GM23338 (cell line): ENCODE measurements around the gene RCOR1. TPM values are rescaled to one million over a fixed set of nuclear protein-coding genes. Genes with fewer than 3 reads are reported as not detected.

Experiments
- ATAC-seq: fragments of 200-7000 bp; cut with Tn5 transposase; 3 replicates; pipeline ENCODE4 v1.9.1; 2020
- DNase-seq: peaks from one replicate; pipeline ENCODE4 v3.0.0-alpha.2; 2015; ENCODE audit warnings: low spot score
- H2AFZ ChIP-seq: fragments of 200-600 bp; sonication (generic); 2 replicates; pipeline ENCODE4 v1.8.0; 2016; ENCODE audit warnings: antibody characterized with exemption, mild to moderate bottlenecking, moderate library complexity
- H3F3A ChIP-seq: fragments of 200-600 bp; sonication (generic); replicated peaks from 2 replicates; pipeline ENCODE4 v1.8.0; 2017; ENCODE audit warnings: antibody characterized with exemption, mixed run types, low read depth
- H3K27ac ChIP-seq: fragments of 200-600 bp; sonication (generic); 2 replicates; pipeline ENCODE4 v1.6.1; 2016; ENCODE audit warnings: low read depth
- H3K27me3 ChIP-seq: fragments of 200-600 bp; sonication (generic); 2 replicates; pipeline ENCODE4 v1.8.0; 2016; ENCODE audit warnings: mild to moderate bottlenecking, mixed run types, moderate library complexity; ENCODE audit not compliant: insufficient read depth
- H3K36me3 ChIP-seq: fragments of 200-600 bp; sonication (generic); 2 replicates; pipeline ENCODE4 v1.8.0; 2016; ENCODE audit warnings: mild to moderate bottlenecking; ENCODE audit not compliant: insufficient read depth
- H3K4me1 ChIP-seq: fragments of 200-600 bp; sonication (generic); 2 replicates; pipeline ENCODE4 v1.8.0; 2016; ENCODE audit warnings: mild to moderate bottlenecking, moderate library complexity; ENCODE audit not compliant: insufficient read depth
- H3K4me2 ChIP-seq: fragments of 200-600 bp; sonication (generic); 2 replicates; pipeline ENCODE4 v1.7.1; 2017; ENCODE audit warnings: mixed run types
- H3K4me3 ChIP-seq: fragments of 200-600 bp; sonication (generic); 2 replicates; pipeline ENCODE4 v1.6.1; 2016; ENCODE audit warnings: mixed run types
- H3K79me2 ChIP-seq: fragments of 200-600 bp; sonication (generic); replicated peaks from 2 replicates; pipeline ENCODE4 v1.8.0; 2017; ENCODE audit warnings: mild to moderate bottlenecking; ENCODE audit not compliant: insufficient read depth
- H3K9me2 ChIP-seq: fragments of 200-600 bp; sonication (generic); 2 replicates; pipeline ENCODE4 v1.8.0; 2017; ENCODE audit not compliant: insufficient read depth
- H4K20me1 ChIP-seq: fragments of 200-600 bp; sonication (generic); replicated peaks from 2 replicates; pipeline ENCODE4 v1.8.0; 2017; ENCODE audit warnings: mild to moderate bottlenecking; ENCODE audit not compliant: insufficient read depth
- H3K27ac Mint-ChIP-seq: 2 replicates; pipeline ENCODE4 v1.8.0; 2020; ENCODE audit warnings: inconsistent platforms, mild to moderate bottlenecking, moderate library complexity, mixed read lengths
- H3K27me3 Mint-ChIP-seq: 3 replicates; pipeline ENCODE4 v1.8.0; 2022; ENCODE audit warnings: low read depth, mild to moderate bottlenecking, moderate library complexity, mixed read lengths, inconsistent platforms; ENCODE audit not compliant: insufficient read depth, poor library complexity
- H3K36me3 Mint-ChIP-seq: 3 replicates; pipeline ENCODE4 v1.8.0; 2021; ENCODE audit warnings: low read depth, mild to moderate bottlenecking, inconsistent platforms, moderate library complexity, mixed read lengths
- H3K4me1 Mint-ChIP-seq: 3 replicates; pipeline ENCODE4 v1.8.0; 2020; ENCODE audit warnings: mild to moderate bottlenecking, inconsistent platforms, mixed read lengths
- H3K4me3 Mint-ChIP-seq: 3 replicates; pipeline ENCODE4 v1.8.0; 2021; ENCODE audit warnings: moderate library complexity, mild to moderate bottlenecking, inconsistent platforms, mixed read lengths
- H3K9me3 Mint-ChIP-seq: 3 replicates; pipeline ENCODE4 v1.8.0; 2020; ENCODE audit warnings: moderate library complexity, mild to moderate bottlenecking, inconsistent platforms, mixed read lengths
- CREB1 ChIP-seq: fragments of 250-450 bp; sonication (Bioruptor Pico); IDR thresholded peaks from 2 replicates; pipeline ENCODE4 v1.5.0; 2020; ENCODE audit warnings: low read depth, mild to moderate bottlenecking, moderate library complexity
- EZH2 ChIP-seq: fragments of 200-600 bp; sonication (generic); IDR thresholded peaks from one replicate; pipeline ENCODE4 v1.8.0; 2017; ENCODE audit warnings: antibody characterized with exemption, mild to moderate bottlenecking, low read depth; ENCODE audit not compliant: unreplicated experiment
- EZH2phosphoT487 ChIP-seq: fragments of 200-600 bp; sonication (generic); IDR thresholded peaks from one replicate; pipeline ENCODE4 v1.8.1; 2018; ENCODE audit warnings: antibody characterized with exemption; ENCODE audit not compliant: unreplicated experiment
- JUNB ChIP-seq: IDR thresholded peaks from one replicate; pipeline ENCODE4 v1.6.1; 2016; ENCODE audit warnings: antibody characterized with exemption; ENCODE audit not compliant: unreplicated experiment
- NANOG ChIP-seq: IDR thresholded peaks from 2 replicates; pipeline ENCODE4 v1.6.1; 2016; ENCODE audit warnings: antibody characterized with exemption, borderline replicate concordance
- POLR2AphosphoS5 ChIP-seq: IDR thresholded peaks from 2 replicates; pipeline ENCODE4 v1.6.1; 2016; ENCODE audit warnings: antibody characterized with exemption, low read depth
- REST ChIP-seq: IDR thresholded peaks from one replicate; pipeline ENCODE4 v1.6.1; 2018; ENCODE audit warnings: antibody characterized with exemption; ENCODE audit not compliant: unreplicated experiment
- STAT1 ChIP-seq: IDR thresholded peaks from one replicate; pipeline ENCODE4 v1.6.1; 2016; ENCODE audit warnings: antibody characterized with exemption; ENCODE audit not compliant: unreplicated experiment
- ZNF114 ChIP-seq: fragments of 250-450 bp; sonication (Bioruptor Pico); IDR thresholded peaks from 2 replicates; pipeline ENCODE4 v1.5.0; 2020; ENCODE audit warnings: mild to moderate bottlenecking, moderate library complexity
- ZNF331 ChIP-seq: fragments of 250-450 bp; sonication (Bioruptor Pico); IDR thresholded peaks from 2 replicates; pipeline ENCODE4 v1.5.0; 2020; ENCODE audit warnings: low read depth, mild to moderate bottlenecking, moderate library complexity
- ZNF462 ChIP-seq: fragments of 250-450 bp; sonication (Bioruptor Pico); IDR thresholded peaks from 2 replicates; pipeline ENCODE4 v1.5.0; 2020; ENCODE audit warnings: mild to moderate bottlenecking, moderate library complexity
- polyA plus RNA-seq: library from polyadenylated mRNA; unstranded; fragments of >200 nt; fragmentation: Nextera tagmentation; extraction: Ambion mirVana; gene quantifications from 2 replicates; pipeline ENCODE4 v1.2.1, GENCODE V29; 2016
- total RNA-seq: library from RNA; depleted of rRNA; stranded (reverse); fragments of >200 nt; shearing (Covaris generic); gene quantifications from 2 replicates; pipeline ENCODE4 v1.2.3, GENCODE V29; 2014
- TF ChIP-seq, protein P1 (sequence below), 2 experiments: fragments of 200-600 bp in 1 of 2; sonication (generic) in 1 of 2; conservative IDR thresholded peaks; 2 replicates each; pipeline versions ENCODE4 v1.5.1 to v1.6.1; 2016 to 2017; ENCODE audit warnings: antibody characterized with exemption in 2 of 2, low read depth in 2 of 2, mild to moderate bottlenecking in 2 of 2, moderate library complexity in 1 of 2
- TF ChIP-seq, protein P2 (sequence below): IDR thresholded peaks from 2 replicates; pipeline ENCODE4 v1.6.1; 2016; ENCODE audit warnings: antibody characterized with exemption

Gene RCOR1
- total and polyA plus RNA-seq, 2 experiments from 2014 or later = 7.6 to 26.1 TPM

GRCh38 chr14:102655137-102655536 lies 62.7 kb downstream of the RCOR1 start:
- Histone ChIP-seq H3K4me2 (peak overlapping the region; percentile 1; the same call in 1 of the 2 replicates), H3F3A (no peaks in the 10 kb centered on the region), H3K27ac (0 out of 2 replicates have a peak overlapping the region, but pooled peaks have one; percentile 21), H3K9me2 (no peaks in the 10 kb centered on the region), H3K4me1 (peaks cover 26% of the 10 kb centered on the region), H3K36me3 (no peaks in the 10 kb centered on the region), H3K4me3 (no peak overlapping the region), H3K27me3 (no peaks in the 10 kb centered on the region), H2AFZ (no peak overlapping the region), H4K20me1 (peaks cover 9% of the 10 kb centered on the region; the same call in 1 of the 2 replicates), H3K79me2 (peaks cover 98% of the 10 kb centered on the region)
- TF ChIP-seq ZNF462 (CRISPR knock-in tag) (no peak), STAT1 (no peak), NANOG (no peak), JUNB (no peak), REST (no peak), ZNF114 (CRISPR knock-in tag) (no peak), EZH2 (no peak), CREB1 (CRISPR knock-in tag) (no peak), ZNF331 (CRISPR knock-in tag) (no peak), EZH2phosphoT487 (no peak), POLR2AphosphoS5 (no peak)
- TF ChIP-seq, protein P1, sequence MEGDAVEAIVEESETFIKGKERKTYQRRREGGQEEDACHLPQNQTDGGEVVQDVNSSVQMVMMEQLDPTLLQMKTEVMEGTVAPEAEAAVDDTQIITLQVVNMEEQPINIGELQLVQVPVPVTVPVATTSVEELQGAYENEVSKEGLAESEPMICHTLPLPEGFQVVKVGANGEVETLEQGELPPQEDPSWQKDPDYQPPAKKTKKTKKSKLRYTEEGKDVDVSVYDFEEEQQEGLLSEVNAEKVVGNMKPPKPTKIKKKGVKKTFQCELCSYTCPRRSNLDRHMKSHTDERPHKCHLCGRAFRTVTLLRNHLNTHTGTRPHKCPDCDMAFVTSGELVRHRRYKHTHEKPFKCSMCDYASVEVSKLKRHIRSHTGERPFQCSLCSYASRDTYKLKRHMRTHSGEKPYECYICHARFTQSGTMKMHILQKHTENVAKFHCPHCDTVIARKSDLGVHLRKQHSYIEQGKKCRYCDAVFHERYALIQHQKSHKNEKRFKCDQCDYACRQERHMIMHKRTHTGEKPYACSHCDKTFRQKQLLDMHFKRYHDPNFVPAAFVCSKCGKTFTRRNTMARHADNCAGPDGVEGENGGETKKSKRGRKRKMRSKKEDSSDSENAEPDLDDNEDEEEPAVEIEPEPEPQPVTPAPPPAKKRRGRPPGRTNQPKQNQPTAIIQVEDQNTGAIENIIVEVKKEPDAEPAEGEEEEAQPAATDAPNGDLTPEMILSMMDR (conservative IDR thresholded peaks at IDR 0.05; ENCODE audit: low read depth in 2 of 2) = no peak
- TF ChIP-seq, protein P2, sequence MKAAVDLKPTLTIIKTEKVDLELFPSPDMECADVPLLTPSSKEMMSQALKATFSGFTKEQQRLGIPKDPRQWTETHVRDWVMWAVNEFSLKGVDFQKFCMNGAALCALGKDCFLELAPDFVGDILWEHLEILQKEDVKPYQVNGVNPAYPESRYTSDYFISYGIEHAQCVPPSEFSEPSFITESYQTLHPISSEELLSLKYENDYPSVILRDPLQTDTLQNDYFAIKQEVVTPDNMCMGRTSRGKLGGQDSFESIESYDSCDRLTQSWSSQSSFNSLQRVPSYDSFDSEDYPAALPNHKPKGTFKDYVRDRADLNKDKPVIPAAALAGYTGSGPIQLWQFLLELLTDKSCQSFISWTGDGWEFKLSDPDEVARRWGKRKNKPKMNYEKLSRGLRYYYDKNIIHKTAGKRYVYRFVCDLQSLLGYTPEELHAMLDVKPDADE = no peak
- Mint-ChIP-seq H3K9me3 (no peaks in the 10 kb centered on the region; the same call in 1 of the 3 replicates), H3K4me1 (peaks cover 38% of the 10 kb centered on the region), H3K36me3 (peaks cover 5% of the 10 kb centered on the region; the same call in 2 of the 3 replicates), H3K27me3 (peaks cover 3% of the 10 kb centered on the region), H3K4me3 (no peak overlapping the region), H3K27ac (peak overlapping the region; percentile 89)
- DNase-seq (peak; percentile 63), ATAC-seq (no peak)
